NCI-H2081 treated with DMSO at 0.1 percent for 48 hours (cell line): ENCODE results near the gene LRTM2.

Experiments used
- DNase-seq: peaks from one replicate; lab custom pipeline; 2025; lab: John Stamatoyannopoulos, UW

The LRTM2 gene

GRCh38 chr12:1829306-1829900 is 9.0 kb downstream of the LRTM2 start:
- DNase-seq: no peak

GRCh38 chr12:1830401-1830845 is 10.1 kb downstream of the LRTM2 start:
- no peak for DNase-seq

GRCh38 chr12:1830981-1831963 is 10.9 kb downstream of the LRTM2 start:
- no peak for DNase-seq

- DNase-seq: no peak
Measured at GRCh38 chr12:1832801-1833595, 12.6 kb downstream of the LRTM2 start.

- DNase-seq: no peak
Measured at GRCh38 chr12:1833596-1834028, 13.2 kb downstream of the LRTM2 start.

- no peak for DNase-seq
Measured at GRCh38 chr12:1834186-1834925, 14.0 kb downstream of the LRTM2 start.

GRCh38 chr12:1835211-1836131 is 15.1 kb downstream of the LRTM2 start:
- no peak for DNase-seq

- DNase-seq: no peak
Measured at GRCh38 chr12:1836241-1836803, 16.0 kb downstream of the LRTM2 start.

- no peak for DNase-seq
Measured at GRCh38 chr12:1836854-1837421, 16.6 kb downstream of the LRTM2 start.

GRCh38 chr12:1837541-1838204 is 17.3 kb downstream of the LRTM2 start:
- DNase-seq: no peak

GRCh38 chr12:1838205-1838993 is 18.0 kb downstream of the LRTM2 start:
- DNase-seq: no peak

- DNase-seq: no peak
Measured at GRCh38 chr12:1838994-1839365, 18.6 kb downstream of the LRTM2 start.

- no peak for DNase-seq
Measured at GRCh38 chr12:1839464-1839863, 19.1 kb downstream of the LRTM2 start.

GRCh38 chr12:1839956-1840951 is 19.9 kb downstream of the LRTM2 start:
- DNase-seq: no peak

- DNase-seq: no peak
Measured at GRCh38 chr12:1840981-1841425, 20.6 kb downstream of the LRTM2 start.

GRCh38 chr12:1841586-1842182 is 21.3 kb downstream of the LRTM2 start:
- DNase-seq: no peak
